Measurements from ENCODE around the gene C11orf24. TPM values are rescaled to one million over a fixed set of nuclear protein-coding genes. Genes with fewer than 3 reads are reported as not detected.

C11orf24 gene
- total RNA-seq, 2 donors from 2014 or later: 37.9 to 63.0 TPM

DNA sequence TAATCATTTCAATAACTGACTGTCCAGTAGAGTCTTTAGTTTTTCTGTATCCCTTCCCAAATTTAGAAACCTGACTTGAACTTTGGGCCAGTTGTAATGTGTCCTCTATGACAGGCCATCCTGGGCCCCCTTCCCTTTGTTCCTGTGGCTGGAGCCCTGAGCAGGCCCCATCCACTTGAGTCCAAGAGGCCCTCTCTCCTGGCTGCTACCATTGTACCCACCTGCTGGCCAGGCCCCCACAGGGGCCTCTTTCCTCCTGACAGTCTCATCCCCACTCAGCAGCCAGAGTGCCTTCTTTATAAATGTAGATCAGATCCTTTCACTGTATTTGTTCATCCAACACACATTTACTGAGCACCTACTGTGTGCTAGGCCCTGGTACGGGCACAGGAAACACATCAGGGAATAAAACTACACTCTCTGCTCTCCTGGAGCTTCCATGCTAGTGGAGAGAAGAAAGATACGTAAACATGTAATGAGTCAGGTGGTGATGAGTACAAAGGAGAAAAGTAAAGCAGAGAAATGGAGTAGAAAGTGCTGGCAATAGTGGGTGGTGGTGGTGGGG is 37.9 kb upstream of the C11orf24 start:
- Histone ChIP-seq H3K4me1 (ENCODE audit: control insufficient read depth in 1 of 2, low read depth in 2 of 2) (peaks cover 5 to 22% of the 10 kb centered on the region in 2 donors), H3K27ac (peak overlapping the region in 1 of 2 donors; percentile 50), H3K4me3 (no peak overlapping the region), H3K9me3 (no peaks in the 10 kb centered on the region), H3K27me3 (replicated peaks; ENCODE audit: insufficient read depth) (no peaks in the 10 kb centered on the region), H3K36me3 (no peaks in the 10 kb centered on the region)
- TF ChIP-seq, protein P1, sequence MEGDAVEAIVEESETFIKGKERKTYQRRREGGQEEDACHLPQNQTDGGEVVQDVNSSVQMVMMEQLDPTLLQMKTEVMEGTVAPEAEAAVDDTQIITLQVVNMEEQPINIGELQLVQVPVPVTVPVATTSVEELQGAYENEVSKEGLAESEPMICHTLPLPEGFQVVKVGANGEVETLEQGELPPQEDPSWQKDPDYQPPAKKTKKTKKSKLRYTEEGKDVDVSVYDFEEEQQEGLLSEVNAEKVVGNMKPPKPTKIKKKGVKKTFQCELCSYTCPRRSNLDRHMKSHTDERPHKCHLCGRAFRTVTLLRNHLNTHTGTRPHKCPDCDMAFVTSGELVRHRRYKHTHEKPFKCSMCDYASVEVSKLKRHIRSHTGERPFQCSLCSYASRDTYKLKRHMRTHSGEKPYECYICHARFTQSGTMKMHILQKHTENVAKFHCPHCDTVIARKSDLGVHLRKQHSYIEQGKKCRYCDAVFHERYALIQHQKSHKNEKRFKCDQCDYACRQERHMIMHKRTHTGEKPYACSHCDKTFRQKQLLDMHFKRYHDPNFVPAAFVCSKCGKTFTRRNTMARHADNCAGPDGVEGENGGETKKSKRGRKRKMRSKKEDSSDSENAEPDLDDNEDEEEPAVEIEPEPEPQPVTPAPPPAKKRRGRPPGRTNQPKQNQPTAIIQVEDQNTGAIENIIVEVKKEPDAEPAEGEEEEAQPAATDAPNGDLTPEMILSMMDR (IDR thresholded peaks at IDR 0.05): no peak
- ATAC-seq (ENCODE audit: insufficient number of reproducible peaks, low FRiP score, low read depth): no peak
- no peak for DNase-seq (ENCODE audit: low spot score)

DNA sequence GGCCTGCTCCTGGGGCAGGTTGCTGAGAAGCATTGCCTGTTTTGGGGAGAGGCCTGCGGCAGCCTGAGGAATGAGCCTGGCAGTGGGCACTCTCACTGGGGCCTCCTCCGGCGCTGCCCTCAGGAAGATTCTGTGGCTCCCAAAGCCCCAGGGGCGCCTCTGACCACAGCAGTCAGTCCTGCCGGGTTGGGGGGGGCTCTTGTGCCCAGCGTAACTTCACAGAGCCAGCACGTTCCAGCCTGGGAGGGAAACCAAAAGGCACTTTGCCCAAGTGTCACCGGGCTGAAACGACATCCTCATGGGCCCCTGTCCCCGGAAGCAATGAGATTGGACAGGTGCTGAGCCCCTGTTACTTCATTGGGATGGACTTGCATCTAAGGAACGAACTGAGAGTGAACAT is 36.3 kb upstream of the C11orf24 start:
- no peak overlapping the region for H3K4me3 ChIP-seq
- H3K9me3 ChIP-seq: no peaks in the 10 kb centered on the region
- peaks cover 0 to 6% of the 10 kb centered on the region in 2 donors for H3K4me1 ChIP-seq (ENCODE audit: control insufficient read depth in 1 of 2, low read depth in 2 of 2)
- peak overlapping the region; percentile 20 to 22 for H3K27ac ChIP-seq
- H3K36me3 ChIP-seq: no peaks in the 10 kb centered on the region
- DNase-seq (ENCODE audit: low spot score) (no peak), ATAC-seq (ENCODE audit: insufficient number of reproducible peaks, low FRiP score, low read depth) (no peak)
- H3K27me3 ChIP-seq (replicated peaks; ENCODE audit: insufficient read depth): no peaks in the 10 kb centered on the region
- TF ChIP-seq, protein P1 (IDR thresholded peaks at IDR 0.05): no peak

DNA sequence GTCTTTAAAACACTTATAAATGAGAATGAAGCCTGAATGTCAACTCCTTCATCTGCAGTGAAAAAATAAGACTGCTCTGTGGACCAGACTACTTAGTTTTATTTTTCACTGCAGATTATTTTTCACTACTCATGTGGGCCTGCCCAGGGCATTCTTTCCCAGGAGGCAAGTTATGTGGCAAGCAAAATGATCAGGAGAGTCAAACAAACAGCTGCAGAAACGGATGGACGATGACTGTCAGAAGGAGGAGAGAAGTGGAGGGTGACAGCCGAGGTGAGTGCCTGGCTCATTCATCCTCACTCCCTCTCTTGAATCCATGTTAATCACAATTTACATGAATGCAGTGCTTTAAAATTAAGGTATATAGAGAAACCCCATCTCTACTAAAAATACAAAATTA is 34.9 kb upstream of the C11orf24 start:
- DNase-seq (ENCODE audit: low spot score): no peak
- Histone ChIP-seq H3K36me3 (no peaks in the 10 kb centered on the region), H3K4me3 (no peak overlapping the region), H3K9me3 (no peaks in the 10 kb centered on the region), H3K4me1 (ENCODE audit: control insufficient read depth in 1 of 2, low read depth in 2 of 2) (peaks cover 0 to 6% of the 10 kb centered on the region in 2 donors), H3K27me3 (replicated peaks; ENCODE audit: insufficient read depth) (no peaks in the 10 kb centered on the region), H3K27ac (no peak overlapping the region)
- ATAC-seq (ENCODE audit: insufficient number of reproducible peaks, low FRiP score, low read depth): no peak
- TF ChIP-seq, protein P1 (IDR thresholded peaks at IDR 0.05): no peak

DNA sequence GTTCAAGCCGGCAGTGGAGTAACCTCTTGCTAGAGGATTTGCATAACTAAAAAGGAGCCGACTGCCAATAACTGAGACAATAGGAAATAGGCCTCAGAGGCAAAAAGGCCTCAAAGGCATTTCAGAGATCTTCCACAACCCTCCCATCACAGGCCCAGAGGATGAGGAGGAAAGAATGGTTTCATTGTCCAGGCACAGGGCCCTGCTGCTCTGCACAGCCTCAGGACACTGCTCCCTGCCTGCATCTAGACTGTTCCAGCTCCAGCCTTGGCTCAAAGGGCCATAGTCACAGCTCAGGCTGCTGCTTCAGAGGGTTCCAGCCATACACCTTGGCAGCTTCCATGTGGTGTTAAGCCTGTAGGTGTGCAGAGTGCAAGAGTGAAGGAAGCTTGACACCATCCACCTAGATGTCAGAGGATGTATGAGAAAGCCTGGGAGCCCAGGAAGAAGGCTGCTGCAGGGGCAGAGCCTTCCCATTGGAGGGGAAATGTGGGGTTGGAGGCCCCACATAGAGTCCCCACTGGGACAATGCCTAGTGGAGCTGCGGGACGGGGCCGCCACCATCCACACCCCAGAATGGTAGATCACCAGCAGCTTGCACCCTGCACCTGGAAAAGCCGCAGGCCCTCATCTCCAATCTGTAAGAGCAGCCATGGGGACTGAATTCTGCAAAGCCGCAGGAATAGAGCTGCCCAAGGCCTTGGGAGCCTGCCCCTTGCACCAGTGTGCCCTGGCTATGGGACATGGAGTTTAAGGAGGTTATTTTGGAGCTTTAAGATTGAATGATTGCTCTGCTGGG is 32.4 kb upstream of the C11orf24 start:
- Histone ChIP-seq H3K27me3 (replicated peaks; ENCODE audit: insufficient read depth) (no peaks in the 10 kb centered on the region), H3K4me3 (no peak overlapping the region), H3K36me3 (no peaks in the 10 kb centered on the region), H3K4me1 (ENCODE audit: control insufficient read depth in 1 of 2, low read depth in 2 of 2) (peaks cover 0 to 6% of the 10 kb centered on the region in 2 donors), H3K9me3 (no peaks in the 10 kb centered on the region), H3K27ac (no peak overlapping the region)
- DNase-seq (ENCODE audit: low spot score): no peak
- TF ChIP-seq, protein P1 (IDR thresholded peaks at IDR 0.05): no peak
- no peak for ATAC-seq (ENCODE audit: insufficient number of reproducible peaks, low FRiP score, low read depth)

DNA sequence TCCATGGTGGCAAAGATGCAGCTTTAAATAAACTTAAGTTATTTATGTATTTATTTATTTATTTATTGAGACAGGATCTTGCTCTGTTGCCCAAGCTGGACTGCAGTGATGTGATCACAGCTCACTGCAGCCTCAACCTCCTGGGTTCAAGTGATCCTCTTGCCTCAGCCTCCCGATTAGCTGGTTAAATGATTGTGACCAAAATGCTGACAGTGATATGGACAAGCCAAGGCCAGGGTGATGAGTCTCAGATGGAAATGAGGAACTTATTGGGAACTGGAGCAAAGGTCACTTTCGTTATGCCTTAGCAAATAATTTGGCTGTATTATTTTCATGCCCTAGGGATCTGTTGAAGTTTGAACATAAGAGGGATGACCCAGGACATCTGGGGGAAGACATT is 31.3 kb upstream of the C11orf24 start:
- no peak overlapping the region for H3K4me3 ChIP-seq
- TF ChIP-seq, protein P1 (IDR thresholded peaks at IDR 0.05): no peak
- peaks cover 0 to 3% of the 10 kb centered on the region in 2 donors for H3K4me1 ChIP-seq (ENCODE audit: control insufficient read depth in 1 of 2, low read depth in 2 of 2)
- no peaks in the 10 kb centered on the region for H3K9me3 ChIP-seq
- H3K27ac ChIP-seq: no peak overlapping the region
- no peaks in the 10 kb centered on the region for H3K27me3 ChIP-seq (replicated peaks; ENCODE audit: insufficient read depth)
- no peaks in the 10 kb centered on the region for H3K36me3 ChIP-seq
- ATAC-seq (ENCODE audit: insufficient number of reproducible peaks, low FRiP score, low read depth) (no peak), DNase-seq (ENCODE audit: low spot score) (no peak)
